GM12878 (cell line): ENCODE data around the gene P3H1. TPM values are rescaled to one million over a fixed set of nuclear protein-coding genes. Genes with fewer than 3 reads are reported as not detected.

Source experiments
- ATAC-seq: fragments of 200-7000 bp; cut with Tn5 transposase; 3 replicates; pipeline ENCODE4 v1.9.1; 2020; ENCODE audit warnings: mild to moderate bottlenecking, moderate library complexity
- BruUV-seq: library from RNA; stranded (reverse); fragments of 400-500 nt; replicated peaks from 2 replicates; lab custom pipeline; 2021; lab: Mats Ljungman, UMichigan
- CTCF ChIA-PET: fragments of 300-600 bp; sonication (Branson Sonifier 250); formaldehyde crosslinking; extraction: SDS; loops from one replicate; lab custom pipeline; 2021; ENCODE audit warnings: inconsistent platforms; lab: Yijun Ruan, JAX
- POLR2A ChIA-PET: fragments of 350-600 bp; formaldehyde crosslinking; extraction: SDS; loops from one replicate; lab custom pipeline; 2021; ENCODE audit warnings: inconsistent platforms; lab: Charles Lee
- RAD21 ChIA-PET: fragments of 300-600 bp; sonication (Branson Sonifier 250); formaldehyde crosslinking; loops from one replicate; lab custom pipeline; 2023; ENCODE audit warnings: antibody characterized with exemption; ENCODE audit not compliant: unreplicated experiment; lab: Charles Lee
- SMC1A ChIA-PET: fragments of 300-600 bp; sonication (Branson Sonifier 250); formaldehyde crosslinking; loops from one replicate; lab custom pipeline; 2023; ENCODE audit not compliant: unreplicated experiment, uncharacterized antibody; lab: Charles Lee
- DNase-seq: peaks from one replicate; pipeline ENCODE4 v3.0.0-alpha.2; 2011; ENCODE audit warnings: low read depth, low spot score
- FAIRE-seq: peaks from 3 replicates; lab custom pipeline; 2011; peaks lifted over from hg19 to GRCh38; lab: Jason Lieb, UNC
- H2AFZ ChIP-seq: 2 replicates; pipeline ENCODE4 v1.6.0; 2011; ENCODE audit warnings: low read depth, low read length, control low read depth; ENCODE audit not compliant: control insufficient read depth
- H3K27ac ChIP-seq: 2 replicates; pipeline ENCODE4 v1.5.1; 2011; ENCODE audit warnings: control low read depth; ENCODE audit not compliant: control insufficient read depth, insufficient read depth
- H3K27me3 ChIP-seq, 2 experiments: replicated peaks in 1 of 2; 2 replicates each; pipeline versions ENCODE4 v1.6.0 to v1.6.1; 2011; ENCODE audit warnings: low read length in 1 of 2; ENCODE audit not compliant: control insufficient read depth in 2 of 2, insufficient read depth in 2 of 2
- H3K36me3 ChIP-seq, 2 experiments: 2 replicates each; pipeline ENCODE4 v1.5.1; 2011; ENCODE audit warnings: low read length in 1 of 2; ENCODE audit not compliant: control insufficient read depth in 2 of 2, insufficient read depth in 2 of 2
- H3K4me1 ChIP-seq: 2 replicates; pipeline ENCODE4 v1.6.1; 2011; ENCODE audit warnings: mild to moderate bottlenecking, low read length, moderate library complexity, mixed read lengths; ENCODE audit not compliant: control insufficient read depth, insufficient read depth
- H3K4me2 ChIP-seq: 2 replicates; pipeline ENCODE4 v1.6.0; 2011; ENCODE audit warnings: control low read depth; ENCODE audit not compliant: control insufficient read depth, insufficient read depth
- H3K4me3 ChIP-seq: fragments of 200-600 bp; sonication (generic); 2 replicates; pipeline ENCODE4 v1.5.1; 2016
- H3K79me2 ChIP-seq: 2 replicates; pipeline ENCODE4 v1.6.0; 2011; ENCODE audit warnings: low read length; ENCODE audit not compliant: control insufficient read depth, insufficient read depth
- H3K9ac ChIP-seq: 2 replicates; pipeline ENCODE4 v1.8.0; 2011; ENCODE audit warnings: low read length, control low read depth, mixed read lengths; ENCODE audit not compliant: control insufficient read depth, insufficient read depth
- H3K9me3 ChIP-seq: replicated peaks from 3 replicates; pipeline ENCODE4 v1.5.1; 2011; ENCODE audit warnings: mild to moderate bottlenecking, low read length; ENCODE audit not compliant: control insufficient read depth, insufficient read depth
- H4K20me1 ChIP-seq: 2 replicates; pipeline ENCODE4 v1.6.0; 2011; ENCODE audit not compliant: control insufficient read depth, insufficient read depth
- BCL3 ChIP-seq: IDR thresholded peaks from 2 replicates; pipeline ENCODE4 v1.6.1; 2011; ENCODE audit warnings: borderline replicate concordance, low read depth, mild to moderate bottlenecking, moderate library complexity, low read length; ENCODE audit not compliant: insufficient read depth, poor library complexity, severe bottlenecking
- BRCA1 ChIP-seq: IDR thresholded peaks from 2 replicates; pipeline ENCODE4 v1.6.1; 2011; ENCODE audit warnings: low read depth, low read length, improper control_type of control experiment
- HDAC2 ChIP-seq: fragments of 200-600 bp; sonication (generic); IDR thresholded peaks from 2 replicates; pipeline ENCODE4 v1.6.1; 2017
- NFYA ChIP-seq: IDR thresholded peaks from 2 replicates; pipeline ENCODE4 v1.6.1; 2011; ENCODE audit warnings: low read depth, mild to moderate bottlenecking, low read length, improper control_type of control experiment, borderline replicate concordance
- RB1 ChIP-seq: fragments of 450-650 bp; formaldehyde crosslinking; IDR thresholded peaks from 2 replicates; pipeline ENCODE4 v1.6.1; 2017; ENCODE audit warnings: mild to moderate bottlenecking, borderline replicate concordance
- RCOR1 ChIP-seq: conservative IDR thresholded peaks from 2 replicates; pipeline ENCODE4 v1.6.1; 2012; ENCODE audit warnings: low read depth, low read length, improper control_type of control experiment
- SIN3A ChIP-seq: IDR thresholded peaks from 2 replicates; pipeline ENCODE4 v1.6.1; 2012; ENCODE audit warnings: low read depth, low read length, improper control_type of control experiment
- SMAD5 ChIP-seq: IDR thresholded peaks from 2 replicates; pipeline ENCODE4 v1.6.1; 2016; ENCODE audit warnings: antibody characterized with exemption, low read depth
- SPI1 ChIP-seq: IDR thresholded peaks from 2 replicates; pipeline ENCODE4 v1.6.1; 2011; ENCODE audit warnings: low read depth, mild to moderate bottlenecking, low read length, moderate library complexity, borderline replicate concordance; ENCODE audit not compliant: insufficient read depth
- SREBF2 ChIP-seq: IDR thresholded peaks from 2 replicates; pipeline ENCODE4 v1.6.1; 2012; ENCODE audit warnings: mild to moderate bottlenecking, low read length
- ZNF274 ChIP-seq: IDR thresholded peaks from one replicate; pipeline ENCODE4 v1.8.0; 2011; ENCODE audit not compliant: insufficient read length, insufficient read depth
- WGBS: methylation state at CpG from one replicate; pipeline ENCODE4 v1.1.6; 2016; ENCODE audit warnings: low lambda C conversion rate; ENCODE audit not compliant: insufficient replicate concordance, insufficient coverage; ENCODE audit errors: missing lambda C conversion rate; 5-methylcytosine and 5-hydroxymethylcytosine counted together
- in situ Hi-C: fragments of 300-500 bp; cut with MboI; formaldehyde crosslinking; loops from 9 replicates; pipeline ENCODE4 v1.14.3; 2018; ENCODE audit warnings: mixed read lengths
- intact Hi-C: fragments of 100-400 bp; cut with micrococcal nuclease; formaldehyde crosslinking; loops from one replicate; pipeline ENCODE4 v1.14.2; 2022; ENCODE audit not compliant: unreplicated experiment
- polyA plus RNA-seq, 11 experiments: library from polyadenylated mRNA; depleted of rRNA in 4 of 11; unstranded in 6 of 11; stranded (reverse) in 5 of 11; fragments of >200 nt; fragmentation: Nextera tagmentation in 4 of 11; fragmentation: Illumina TruSeq in 1 of 11; extraction: Ambion mirVana in 4 of 11; extraction: Trizol in 1 of 11; gene quantifications; 1 replicate in 1 of 11; 2 replicates in 10 of 11; pipeline versions ENCODE4 v1.2.1 to v1.2.3, GENCODE V29; 2011 to 2016; ENCODE audit warnings: inconsistent platforms in 2 of 11, missing spikeins in 2 of 11, low read depth in 1 of 11
- total RNA-seq, 4 experiments: library from RNA; depleted of rRNA in 3 of 4; stranded (reverse); fragments of >200 nt in 3 of 4; fragmentation: Illumina TruSeq in 1 of 4; extraction: Trizol in 1 of 4; gene quantifications; 2 replicates each; pipeline versions ENCODE4 v1.2.1 to v1.2.3, GENCODE V29; 2013 to 2021
- TF ChIP-seq, protein P1 (sequence below): IDR thresholded peaks from 2 replicates; pipeline ENCODE4 v1.6.1; 2012; ENCODE audit warnings: mild to moderate bottlenecking, low read depth, low read length
- TF ChIP-seq, protein P2 (sequence below): fragments of 450-650 bp; IDR thresholded peaks from 2 replicates; pipeline ENCODE4 v1.6.1; 2016; ENCODE audit warnings: mild to moderate bottlenecking, moderate library complexity, borderline replicate concordance

The P3H1 gene
- total and polyA plus RNA-seq, 10 of the 15 experiments (the other 5 are each of a cell fraction or from before 2014, with no cell fraction given), result 0.72 to 42.4 (median 26.0) TPM

- H3K9ac ChIP-seq, result no peak overlapping the region
- no peak for DNase-seq
- in situ Hi-C loops (no loop called here), intact Hi-C loops (no loop called here)
- ChIA-PET SMC1A (no interaction called here), CTCF (interaction anchor here (1.0 kb wide), 1 partner anchor 163 kb away, joined by 3 read pairs; no protein-coding TSS in a partner anchor), POLR2A (no interaction called here), RAD21 (no interaction called here)
- no peaks in the 10 kb centered on the region for H4K20me1 ChIP-seq
- H3K4me2 ChIP-seq, result no peak overlapping the region
- H3K79me2 ChIP-seq, result no peaks in the 10 kb centered on the region
- 38% methylated on average over 17 of the region's 19 CpGs for WGBS
- no peak overlapping the region for H2AFZ ChIP-seq
- H3K27me3 ChIP-seq, result no peaks in the 10 kb centered on the region
- H3K9me3 ChIP-seq, result no peaks in the 10 kb centered on the region
- BruUV-seq, result no TSS peak
- no peak for FAIRE-seq
- H3K36me3 ChIP-seq, result no peaks in the 10 kb centered on the region
- H3K27ac ChIP-seq, result no peak overlapping the region
- no peak overlapping the region for H3K4me3 ChIP-seq
- H3K4me1 ChIP-seq, result peaks cover 11% of the 10 kb centered on the region
- no peak for ATAC-seq
- TF ChIP-seq BCL3, result no peak
- TF ChIP-seq SREBF2, result no peak
- TF ChIP-seq NFYA, result no peak
- TF ChIP-seq, protein P1, sequence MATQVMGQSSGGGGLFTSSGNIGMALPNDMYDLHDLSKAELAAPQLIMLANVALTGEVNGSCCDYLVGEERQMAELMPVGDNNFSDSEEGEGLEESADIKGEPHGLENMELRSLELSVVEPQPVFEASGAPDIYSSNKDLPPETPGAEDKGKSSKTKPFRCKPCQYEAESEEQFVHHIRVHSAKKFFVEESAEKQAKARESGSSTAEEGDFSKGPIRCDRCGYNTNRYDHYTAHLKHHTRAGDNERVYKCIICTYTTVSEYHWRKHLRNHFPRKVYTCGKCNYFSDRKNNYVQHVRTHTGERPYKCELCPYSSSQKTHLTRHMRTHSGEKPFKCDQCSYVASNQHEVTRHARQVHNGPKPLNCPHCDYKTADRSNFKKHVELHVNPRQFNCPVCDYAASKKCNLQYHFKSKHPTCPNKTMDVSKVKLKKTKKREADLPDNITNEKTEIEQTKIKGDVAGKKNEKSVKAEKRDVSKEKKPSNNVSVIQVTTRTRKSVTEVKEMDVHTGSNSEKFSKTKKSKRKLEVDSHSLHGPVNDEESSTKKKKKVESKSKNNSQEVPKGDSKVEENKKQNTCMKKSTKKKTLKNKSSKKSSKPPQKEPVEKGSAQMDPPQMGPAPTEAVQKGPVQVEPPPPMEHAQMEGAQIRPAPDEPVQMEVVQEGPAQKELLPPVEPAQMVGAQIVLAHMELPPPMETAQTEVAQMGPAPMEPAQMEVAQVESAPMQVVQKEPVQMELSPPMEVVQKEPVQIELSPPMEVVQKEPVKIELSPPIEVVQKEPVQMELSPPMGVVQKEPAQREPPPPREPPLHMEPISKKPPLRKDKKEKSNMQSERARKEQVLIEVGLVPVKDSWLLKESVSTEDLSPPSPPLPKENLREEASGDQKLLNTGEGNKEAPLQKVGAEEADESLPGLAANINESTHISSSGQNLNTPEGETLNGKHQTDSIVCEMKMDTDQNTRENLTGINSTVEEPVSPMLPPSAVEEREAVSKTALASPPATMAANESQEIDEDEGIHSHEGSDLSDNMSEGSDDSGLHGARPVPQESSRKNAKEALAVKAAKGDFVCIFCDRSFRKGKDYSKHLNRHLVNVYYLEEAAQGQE, result no peak
- TF ChIP-seq, protein P2, sequence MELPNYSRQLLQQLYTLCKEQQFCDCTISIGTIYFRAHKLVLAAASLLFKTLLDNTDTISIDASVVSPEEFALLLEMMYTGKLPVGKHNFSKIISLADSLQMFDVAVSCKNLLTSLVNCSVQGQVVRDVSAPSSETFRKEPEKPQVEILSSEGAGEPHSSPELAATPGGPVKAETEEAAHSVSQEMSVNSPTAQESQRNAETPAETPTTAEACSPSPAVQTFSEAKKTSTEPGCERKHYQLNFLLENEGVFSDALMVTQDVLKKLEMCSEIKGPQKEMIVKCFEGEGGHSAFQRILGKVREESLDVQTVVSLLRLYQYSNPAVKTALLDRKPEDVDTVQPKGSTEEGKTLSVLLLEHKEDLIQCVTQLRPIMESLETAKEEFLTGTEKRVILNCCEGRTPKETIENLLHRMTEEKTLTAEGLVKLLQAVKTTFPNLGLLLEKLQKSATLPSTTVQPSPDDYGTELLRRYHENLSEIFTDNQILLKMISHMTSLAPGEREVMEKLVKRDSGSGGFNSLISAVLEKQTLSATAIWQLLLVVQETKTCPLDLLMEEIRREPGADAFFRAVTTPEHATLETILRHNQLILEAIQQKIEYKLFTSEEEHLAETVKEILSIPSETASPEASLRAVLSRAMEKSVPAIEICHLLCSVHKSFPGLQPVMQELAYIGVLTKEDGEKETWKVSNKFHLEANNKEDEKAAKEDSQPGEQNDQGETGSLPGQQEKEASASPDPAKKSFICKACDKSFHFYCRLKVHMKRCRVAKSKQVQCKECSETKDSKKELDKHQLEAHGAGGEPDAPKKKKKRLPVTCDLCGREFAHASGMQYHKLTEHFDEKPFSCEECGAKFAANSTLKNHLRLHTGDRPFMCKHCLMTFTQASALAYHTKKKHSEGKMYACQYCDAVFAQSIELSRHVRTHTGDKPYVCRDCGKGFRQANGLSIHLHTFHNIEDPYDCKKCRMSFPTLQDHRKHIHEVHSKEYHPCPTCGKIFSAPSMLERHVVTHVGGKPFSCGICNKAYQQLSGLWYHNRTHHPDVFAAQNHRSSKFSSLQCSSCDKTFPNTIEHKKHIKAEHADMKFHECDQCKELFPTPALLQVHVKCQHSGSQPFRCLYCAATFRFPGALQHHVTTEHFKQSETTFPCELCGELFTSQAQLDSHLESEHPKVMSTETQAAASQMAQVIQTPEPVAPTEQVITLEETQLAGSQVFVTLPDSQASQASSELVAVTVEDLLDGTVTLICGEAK, result no peak
- no peak for TF ChIP-seq BRCA1
- TF ChIP-seq SPI1, result no peak
- TF ChIP-seq RCOR1, result no peak
- no peak for TF ChIP-seq ZNF274
- TF ChIP-seq HDAC2, result no peak
- no peak for TF ChIP-seq RB1
- no peak for TF ChIP-seq SMAD5
- TF ChIP-seq SIN3A, result no peak
Observed at GRCh38 chr1:42740851-42741580, 25.8 kb downstream of the P3H1 start.
